Breast epithelium (tissue), 3 donors: ENCODE data around the gene ALG10B.
"Not testable (repeated sequence)": the region's sequence is repeated elsewhere in the genome, so short reads cannot be mapped to it uniquely, and the experiment has no call there.

Experiments
- POLR2A ChIP-seq: fragments of 450-650 bp; IDR thresholded peaks from one replicate; pipeline ENCODE4 v1.6.1; 2016; ENCODE audit warnings: antibody characterized with exemption, mild to moderate bottlenecking, moderate library complexity
- POLR2AphosphoS5 ChIP-seq, 3 donors: sonication (generic); formaldehyde crosslinking; IDR thresholded peaks; one replicate each; pipeline ENCODE4 v1.6.1; 2017; ENCODE audit warnings: antibody characterized with exemption in 3 of 3
- TF ChIP-seq, protein P1 (sequence below), 3 donors: fragments of 450-650 bp; IDR thresholded peaks; one replicate each; pipeline ENCODE4 v1.5.1; 2016 to 2017; ENCODE audit warnings: antibody characterized with exemption in 3 of 3, mild to moderate bottlenecking in 3 of 3, moderate library complexity in 3 of 3

DNA sequence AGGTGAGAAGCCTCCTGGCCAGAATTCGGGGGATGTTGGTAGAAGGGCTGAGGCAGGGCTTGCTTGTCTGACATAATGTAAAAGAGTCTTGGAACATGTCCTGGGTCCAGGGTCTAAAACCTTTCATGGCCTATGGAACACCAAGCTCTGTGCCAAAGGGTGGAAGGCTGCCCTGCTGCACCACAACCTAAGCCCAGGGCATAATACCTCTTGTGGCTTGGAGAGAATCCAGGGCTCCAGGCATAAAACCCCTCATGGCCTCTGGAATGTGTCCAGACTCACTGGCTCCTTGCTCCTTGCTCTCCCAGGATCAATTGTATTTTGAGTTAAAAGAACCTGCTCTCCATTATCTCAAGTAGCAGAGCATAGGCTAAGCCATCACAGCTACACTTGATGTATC, 27.3 kb downstream of the ALG10B start:
- not testable (repeated sequence) for TF ChIP-seq POLR2A; POLR2AphosphoS5 (IDR thresholded peaks at IDR 0.05)
- TF ChIP-seq, protein P1, sequence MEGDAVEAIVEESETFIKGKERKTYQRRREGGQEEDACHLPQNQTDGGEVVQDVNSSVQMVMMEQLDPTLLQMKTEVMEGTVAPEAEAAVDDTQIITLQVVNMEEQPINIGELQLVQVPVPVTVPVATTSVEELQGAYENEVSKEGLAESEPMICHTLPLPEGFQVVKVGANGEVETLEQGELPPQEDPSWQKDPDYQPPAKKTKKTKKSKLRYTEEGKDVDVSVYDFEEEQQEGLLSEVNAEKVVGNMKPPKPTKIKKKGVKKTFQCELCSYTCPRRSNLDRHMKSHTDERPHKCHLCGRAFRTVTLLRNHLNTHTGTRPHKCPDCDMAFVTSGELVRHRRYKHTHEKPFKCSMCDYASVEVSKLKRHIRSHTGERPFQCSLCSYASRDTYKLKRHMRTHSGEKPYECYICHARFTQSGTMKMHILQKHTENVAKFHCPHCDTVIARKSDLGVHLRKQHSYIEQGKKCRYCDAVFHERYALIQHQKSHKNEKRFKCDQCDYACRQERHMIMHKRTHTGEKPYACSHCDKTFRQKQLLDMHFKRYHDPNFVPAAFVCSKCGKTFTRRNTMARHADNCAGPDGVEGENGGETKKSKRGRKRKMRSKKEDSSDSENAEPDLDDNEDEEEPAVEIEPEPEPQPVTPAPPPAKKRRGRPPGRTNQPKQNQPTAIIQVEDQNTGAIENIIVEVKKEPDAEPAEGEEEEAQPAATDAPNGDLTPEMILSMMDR (IDR thresholded peaks at IDR 0.05) = not testable (repeated sequence)
